Chondrocyte (in vitro differentiated cells): Measurements from ENCODE around the gene SNCB. TPM values are rescaled to one million over a fixed set of nuclear protein-coding genes. Genes with fewer than 3 reads are reported as not detected.

Experiments used
- DNase-seq: peaks from one replicate; pipeline ENCODE4 v3.0.0; 2021; ENCODE audit warnings: mixed read lengths, low spot score
- H3K27ac Mint-ChIP-seq: one replicate; pipeline ENCODE4 v1.8.0; 2021; ENCODE audit warnings: mild to moderate bottlenecking, moderate library complexity, mixed read lengths; ENCODE audit not compliant: unreplicated experiment
- H3K27me3 Mint-ChIP-seq: 2 replicates; pipeline ENCODE4 v1.8.0; 2021; ENCODE audit warnings: low read depth, mixed read lengths
- H3K36me3 Mint-ChIP-seq: 2 replicates; pipeline ENCODE4 v1.8.0; 2021; ENCODE audit warnings: low read depth, mixed read lengths
- H3K4me1 Mint-ChIP-seq: 2 replicates; pipeline ENCODE4 v1.8.0; 2021; ENCODE audit warnings: low read depth, mild to moderate bottlenecking, mixed read lengths
- H3K4me3 Mint-ChIP-seq: one replicate; pipeline ENCODE4 v1.8.0; 2021; ENCODE audit warnings: mild to moderate bottlenecking, moderate library complexity, mixed read lengths; ENCODE audit not compliant: unreplicated experiment
- H3K9me3 Mint-ChIP-seq: 2 replicates; pipeline ENCODE4 v1.8.0; 2021; ENCODE audit warnings: low read depth, mixed read lengths
- CTCF ChIP-seq: fragments of 200-600 bp; sonication (generic); IDR thresholded peaks from 2 replicates; pipeline ENCODE4 v1.5.0; 2021; ENCODE audit warnings: antibody characterized with exemption, mild to moderate bottlenecking, moderate library complexity
- total RNA-seq: library from RNA; stranded (reverse); gene quantifications from 3 replicates; pipeline ENCODE4 v1.2.1, GENCODE V29; 2021

Gene SNCB
- total RNA-seq, 1 donor from 2014 or later, result 0.45 TPM

- Mint-ChIP-seq H3K4me1 (peaks cover 11% of the 10 kb centered on the region), H3K36me3 (peaks cover 2% of the 10 kb centered on the region), H3K27ac (no peak overlapping the region), H3K9me3 (no peaks in the 10 kb centered on the region), H3K27me3 (peaks cover 63% of the 10 kb centered on the region), H3K4me3 (no peak overlapping the region)
- DNase-seq, result no peak
- no peak for TF ChIP-seq CTCF
Measured at GRCh38 chr5:176626876-176627236, 3.5 kb downstream of the SNCB start.

GRCh38 chr5:176625966-176626875, 4.1 kb downstream of the SNCB start:
- peaks cover 2% of the 10 kb centered on the region for H3K36me3 Mint-ChIP-seq
- H3K27me3 Mint-ChIP-seq, result peaks cover 57% of the 10 kb centered on the region
- DNase-seq, result no peak
- no peaks in the 10 kb centered on the region for H3K9me3 Mint-ChIP-seq
- peaks cover 13% of the 10 kb centered on the region for H3K4me1 Mint-ChIP-seq
- no peak overlapping the region for H3K4me3 Mint-ChIP-seq
- TF ChIP-seq CTCF, result no peak
- no peak overlapping the region for H3K27ac Mint-ChIP-seq

- no peaks in the 10 kb centered on the region for H3K36me3 Mint-ChIP-seq
Measured at GRCh38 chr5:176625512-176625911, 4.8 kb downstream of the SNCB start.

GRCh38 chr5:176624938-176625337, 5.4 kb downstream of the SNCB start:
- no peaks in the 10 kb centered on the region for H3K9me3 Mint-ChIP-seq
- no peak overlapping the region for H3K27ac Mint-ChIP-seq
- H3K4me1 Mint-ChIP-seq, result peaks cover 14% of the 10 kb centered on the region
- no peak for TF ChIP-seq CTCF
- no peak overlapping the region for H3K4me3 Mint-ChIP-seq
- H3K27me3 Mint-ChIP-seq, result peaks cover 54% of the 10 kb centered on the region
- DNase-seq, result no peak
- H3K36me3 Mint-ChIP-seq, result no peaks in the 10 kb centered on the region

More at GRCh38 chr5:176625512-176625911, 4.8 kb downstream of the SNCB start:
- Mint-ChIP-seq H3K4me1 (peaks cover 10% of the 10 kb centered on the region), H3K4me3 (no peak overlapping the region), H3K27ac (no peak overlapping the region), H3K27me3 (peaks cover 51% of the 10 kb centered on the region), H3K9me3 (no peaks in the 10 kb centered on the region)
- no peak for DNase-seq
- no peak for TF ChIP-seq CTCF

GRCh38 chr5:176624142-176624541, 6.2 kb downstream of the SNCB start:
- TF ChIP-seq CTCF, result no peak
- H3K4me3 Mint-ChIP-seq, result no peak overlapping the region

More at GRCh38 chr5:176624142-176624541, 6.2 kb downstream of the SNCB start:
- H3K9me3 Mint-ChIP-seq, result no peaks in the 10 kb centered on the region
- no peaks in the 10 kb centered on the region for H3K36me3 Mint-ChIP-seq
- peaks cover 47% of the 10 kb centered on the region for H3K27me3 Mint-ChIP-seq
- peaks cover 11% of the 10 kb centered on the region for H3K4me1 Mint-ChIP-seq
- DNase-seq, result no peak
- H3K27ac Mint-ChIP-seq, result no peak overlapping the region
